Cardiac muscle cell (in vitro differentiated cells and primary cell): ENCODE measurements around the gene SLC6A3. TPM values are rescaled to one million over a fixed set of nuclear protein-coding genes. Genes with fewer than 3 reads are reported as not detected.

ENCODE experiments used
- DNase-seq, 2 donors: peaks; one replicate each; pipeline versions ENCODE4 v3.0.0 to v3.0.0-alpha.2; 2010 to 2017; ENCODE audit warnings: low read depth in 1 of 2, low spot score in 1 of 2
- H3K27ac ChIP-seq: fragments of 200-600 bp; sonication (generic); 2 replicates; pipeline ENCODE4 v1.5.1; 2016
- H3K27me3 ChIP-seq: fragments of 200-600 bp; sonication (generic); 2 replicates; pipeline ENCODE4 v1.6.0; 2016; ENCODE audit warnings: control low read depth
- H3K36me3 ChIP-seq: fragments of 200-600 bp; sonication (generic); 2 replicates; pipeline ENCODE4 v1.5.1; 2016; ENCODE audit warnings: control low read depth
- H3K4me1 ChIP-seq: fragments of 200-600 bp; sonication (generic); 2 replicates; pipeline ENCODE4 v1.8.1; 2017; ENCODE audit warnings: low read depth, mild to moderate bottlenecking, mixed run types
- H3K4me3 ChIP-seq: fragments of 200-600 bp; sonication (generic); 2 replicates; pipeline ENCODE4 v1.5.1; 2016; ENCODE audit warnings: mild to moderate bottlenecking
- H3K9me3 ChIP-seq: fragments of 200-600 bp; sonication (generic); 2 replicates; pipeline ENCODE4 v1.5.1; 2017; ENCODE audit warnings: low read depth, mild to moderate bottlenecking, control low read depth
- CTCF ChIP-seq: IDR thresholded peaks from 2 replicates; pipeline ENCODE4 v1.5.1; 2012; ENCODE audit warnings: low read depth, mild to moderate bottlenecking, low read length
- polyA plus RNA-seq: library from polyadenylated mRNA; unstranded; fragments of >200 nt; fragmentation: Nextera tagmentation; extraction: Ambion mirVana; gene quantifications from 2 replicates; pipeline ENCODE4 v1.2.1, GENCODE V29; 2016
- total RNA-seq: library from RNA; depleted of rRNA; stranded (reverse); fragments of >200 nt; gene quantifications from 2 replicates; pipeline ENCODE4 v1.2.3, GENCODE V29; 2016

The SLC6A3 gene
- total and polyA plus RNA-seq, 2 experiments from 2014 or later = not detected

- Histone ChIP-seq H3K27ac (no peak overlapping the region), H3K36me3 (no peaks in the 10 kb centered on the region), H3K27me3 (no peaks in the 10 kb centered on the region), H3K4me3 (no peak overlapping the region), H3K9me3 (no peaks in the 10 kb centered on the region), H3K4me1 (no peaks in the 10 kb centered on the region)
- TF ChIP-seq CTCF = no peak
- no peak for DNase-seq
These were observed 23.5 kb downstream of the SLC6A3 start for GRCh38 chr5:1421521-1422341.

- H3K4me3 ChIP-seq = no peak overlapping the region
- H3K27me3 ChIP-seq = no peaks in the 10 kb centered on the region
- H3K27ac ChIP-seq = no peak overlapping the region
- no peaks in the 10 kb centered on the region for H3K4me1 ChIP-seq
- no peak for TF ChIP-seq CTCF
- no peaks in the 10 kb centered on the region for H3K36me3 ChIP-seq
- peak in 1 of 2 donors; percentile 5 for DNase-seq
- H3K9me3 ChIP-seq = no peaks in the 10 kb centered on the region
These were observed 24.7 kb downstream of the SLC6A3 start for GRCh38 chr5:1420211-1421195.

GRCh38 chr5:1419476-1420210, 25.6 kb downstream of the SLC6A3 start:
- H3K4me1 ChIP-seq = no peaks in the 10 kb centered on the region
- no peak for DNase-seq
- no peaks in the 10 kb centered on the region for H3K36me3 ChIP-seq
- no peak overlapping the region for H3K4me3 ChIP-seq
- no peaks in the 10 kb centered on the region for H3K27me3 ChIP-seq
- no peak for TF ChIP-seq CTCF
- no peak overlapping the region for H3K27ac ChIP-seq
- H3K9me3 ChIP-seq = no peaks in the 10 kb centered on the region

- H3K36me3 ChIP-seq = no peaks in the 10 kb centered on the region
- no peaks in the 10 kb centered on the region for H3K4me1 ChIP-seq
- H3K27me3 ChIP-seq = no peaks in the 10 kb centered on the region
- H3K27ac ChIP-seq = no peak overlapping the region
- TF ChIP-seq CTCF = no peak
- no peak for DNase-seq
- no peak overlapping the region for H3K4me3 ChIP-seq
- no peaks in the 10 kb centered on the region for H3K9me3 ChIP-seq
These were observed 26.3 kb downstream of the SLC6A3 start for GRCh38 chr5:1418921-1419280.

GRCh38 chr5:1418238-1418920, 26.9 kb downstream of the SLC6A3 start:
- H3K9me3 ChIP-seq = no peaks in the 10 kb centered on the region
- no peak overlapping the region for H3K4me3 ChIP-seq
- no peaks in the 10 kb centered on the region for H3K36me3 ChIP-seq
- H3K27me3 ChIP-seq = no peaks in the 10 kb centered on the region
- DNase-seq = no peak
- H3K4me1 ChIP-seq = no peaks in the 10 kb centered on the region
- no peak overlapping the region for H3K27ac ChIP-seq
- no peak for TF ChIP-seq CTCF
